IMR-90 (cell line): ENCODE results near the gene INSR. TPM values are rescaled to one million over a fixed set of nuclear protein-coding genes. Genes with fewer than 3 reads are reported as not detected.

Experiments used
- ATAC-seq: fragments of 200-7000 bp; cut with Tn5 transposase; 2 replicates; pipeline ENCODE4 v1.9.1; 2020; ENCODE audit warnings: low read depth, mild to moderate bottlenecking, moderate library complexity
- BruUV-seq: library from RNA; stranded (reverse); fragments of 400-500 nt; replicated peaks from 2 replicates; lab custom pipeline; 2021; lab: Mats Ljungman, UMichigan
- CTCF ChIA-PET: fragments of 300-600 bp; formaldehyde crosslinking; extraction: SDS; loops from one replicate; lab custom pipeline; 2021; ENCODE audit warnings: antibody characterized with exemption; lab: Yijun Ruan, JAX
- POLR2A ChIA-PET: fragments of 300-600 bp; sonication (Branson Sonifier 250); formaldehyde crosslinking; loops from one replicate; lab custom pipeline; 2022; ENCODE audit warnings: antibody characterized with exemption; ENCODE audit not compliant: unreplicated experiment; lab: Charles Lee
- DNase-seq: peaks from one replicate; pipeline ENCODE4 v3.0.0; 2013
- H2AFZ ChIP-seq: replicated peaks from 2 replicates; pipeline ENCODE3; 2013; ENCODE audit warnings: low read length, mild to moderate bottlenecking; ENCODE audit not compliant: poor library complexity
- H2AK5ac ChIP-seq: 2 replicates; pipeline ENCODE4 v1.6.1; 2013; ENCODE audit warnings: low read depth, low read length, inconsistent platforms
- H2AK9ac ChIP-seq: replicated peaks from 2 replicates; pipeline ENCODE3; 2013; ENCODE audit warnings: mild to moderate bottlenecking, low read depth, low read length, moderate library complexity; ENCODE audit not compliant: poor library complexity
- H2BK120ac ChIP-seq: 2 replicates; pipeline ENCODE4 v1.6.1; 2013; ENCODE audit warnings: low read depth, low read length, inconsistent platforms
- H2BK15ac ChIP-seq: 3 replicates; pipeline ENCODE4 v1.6.1; 2013; ENCODE audit warnings: low read depth, low read length, inconsistent platforms
- H2BK20ac ChIP-seq: 2 replicates; pipeline ENCODE4 v1.6.1; 2013; ENCODE audit warnings: low read depth, mild to moderate bottlenecking, inconsistent platforms, low read length, moderate library complexity
- H2BK5ac ChIP-seq: 2 replicates; pipeline ENCODE4 v1.6.1; 2013; ENCODE audit warnings: mild to moderate bottlenecking, low read depth, low read length, inconsistent platforms; ENCODE audit not compliant: poor library complexity, severe bottlenecking
- H3K14ac ChIP-seq: replicated peaks from 2 replicates; pipeline ENCODE4 v1.6.1; 2013; ENCODE audit warnings: low read depth, low read length, inconsistent platforms
- H3K18ac ChIP-seq: 2 replicates; pipeline ENCODE4 v1.6.1; 2013; ENCODE audit warnings: low read depth, low read length, control low read depth
- H3K23ac ChIP-seq: 2 replicates; pipeline ENCODE4 v1.6.1; 2013; ENCODE audit warnings: low read depth, low read length, inconsistent platforms
- H3K27ac ChIP-seq: 2 replicates; pipeline ENCODE4 v1.5.1; 2013; ENCODE audit warnings: mild to moderate bottlenecking, control low read depth, low read length; ENCODE audit not compliant: insufficient read depth
- H3K27me3 ChIP-seq: 2 replicates; pipeline ENCODE4 v1.6.1; 2013; ENCODE audit warnings: low read length; ENCODE audit not compliant: control insufficient read depth, insufficient read depth
- H3K36me3 ChIP-seq: 2 replicates; pipeline ENCODE4 v1.6.1; 2013; ENCODE audit warnings: low read length, mixed read lengths; ENCODE audit not compliant: control insufficient read depth, insufficient read depth
- H3K4ac ChIP-seq: 2 replicates; pipeline ENCODE4 v1.6.1; 2013; ENCODE audit warnings: low read depth, low read length, inconsistent platforms
- H3K4me1 ChIP-seq: 2 replicates; pipeline ENCODE4 v1.6.1; 2013; ENCODE audit warnings: low read length, mixed read lengths; ENCODE audit not compliant: control insufficient read depth, insufficient read depth
- H3K4me2 ChIP-seq: 2 replicates; pipeline ENCODE4 v1.6.1; 2013; ENCODE audit warnings: low read depth, mild to moderate bottlenecking, control low read depth, low read length, moderate library complexity
- H3K4me3 ChIP-seq: 2 replicates; pipeline ENCODE4 v1.5.1; 2013; ENCODE audit warnings: low read depth, mild to moderate bottlenecking, control low read depth, low read length, moderate library complexity; ENCODE audit not compliant: insufficient read depth
- H3K56ac ChIP-seq: 2 replicates; pipeline ENCODE4 v1.6.1; 2013; ENCODE audit warnings: low read length, inconsistent platforms; ENCODE audit not compliant: insufficient read depth; ENCODE audit errors: extremely low read depth
- H3K79me1 ChIP-seq, 2 experiments: 2 replicates each; pipeline ENCODE4 v1.6.1; 2013; ENCODE audit warnings: low read length in 2 of 2, inconsistent platforms in 1 of 2, low read depth in 1 of 2
- H3K9ac ChIP-seq: 2 replicates; pipeline ENCODE4 v1.6.1; 2013; ENCODE audit warnings: low read depth, low read length, control low read depth
- H3K9me1 ChIP-seq: 2 replicates; pipeline ENCODE4 v1.6.1; 2013; ENCODE audit warnings: low read length, inconsistent platforms; ENCODE audit not compliant: insufficient read depth
- H3K9me3 ChIP-seq: 2 replicates; pipeline ENCODE4 v1.6.1; 2013; ENCODE audit warnings: low read length; ENCODE audit not compliant: control insufficient read depth, insufficient read depth
- H4K20me1 ChIP-seq: 2 replicates; pipeline ENCODE4 v1.6.1; 2013; ENCODE audit warnings: low read length, inconsistent platforms; ENCODE audit not compliant: insufficient read depth
- H4K5ac ChIP-seq: 2 replicates; pipeline ENCODE4 v1.6.1; 2013; ENCODE audit warnings: mild to moderate bottlenecking, low read depth, low read length, control low read depth
- H4K8ac ChIP-seq, 2 experiments: 2 replicates each; pipeline ENCODE4 v1.6.1; 2013; ENCODE audit warnings: low read depth in 2 of 2, low read length in 2 of 2, control low read depth in 1 of 2, inconsistent platforms in 1 of 2
- H4K91ac ChIP-seq: 2 replicates; pipeline ENCODE4 v1.6.1; 2013; ENCODE audit warnings: low read depth, low read length, inconsistent platforms; ENCODE audit not compliant: insufficient read depth
- CHD1 ChIP-seq: IDR thresholded peaks from 2 replicates; pipeline ENCODE4 v1.6.1; 2012; ENCODE audit warnings: low read depth, low read length, improper control_type of control experiment
- MAZ ChIP-seq: IDR thresholded peaks from 2 replicates; pipeline ENCODE4 v1.6.1; 2012; ENCODE audit warnings: low read depth, mild to moderate bottlenecking, low read length, improper control_type of control experiment, moderate library complexity, borderline replicate concordance
- MXI1 ChIP-seq: IDR thresholded peaks from 2 replicates; pipeline ENCODE4 v1.6.1; 2012; ENCODE audit warnings: low read depth, mild to moderate bottlenecking, low read length, moderate library complexity, borderline replicate concordance
- RFX5 ChIP-seq: IDR thresholded peaks from 2 replicates; pipeline ENCODE4 v1.8.0; 2012; ENCODE audit warnings: low read depth, mild to moderate bottlenecking, low read length, moderate library complexity
- USF2 ChIP-seq: fragments of 150-350 bp; IDR thresholded peaks from 2 replicates; pipeline ENCODE4 v1.6.1; 2017; ENCODE audit warnings: mild to moderate bottlenecking, antibody characterized with exemption, low read length, low read depth
- WGBS, 2 experiments: methylation state at CpG; one replicate each; pipeline versions ENCODE4 v1.1.5 to v1.1.7; 2013; ENCODE audit warnings: missing lambda C conversion rate in 2 of 2; ENCODE audit not compliant: insufficient read length in 1 of 2; ENCODE audit errors: extremely low coverage in 2 of 2; 5-methylcytosine and 5-hydroxymethylcytosine counted together
- dilution Hi-C: fragments of 300-500 bp; cut with HindIII; formaldehyde crosslinking; loops from one replicate; pipeline ENCODE4 v1.14.3; 2018; ENCODE audit warnings: low sequenced_read_pairs; ENCODE audit not compliant: unreplicated experiment
- in situ Hi-C: fragments of 300-500 bp; cut with MboI; formaldehyde crosslinking; loops from 3 replicates; pipeline ENCODE4 v1.14.3; 2019; ENCODE audit warnings: low sequenced_read_pairs, inconsistent platforms, mixed read lengths
- intact Hi-C: fragments of 100-400 bp; cut with micrococcal nuclease; formaldehyde crosslinking; loops from 2 replicates; pipeline ENCODE4 v1.10.0; 2022
- polyA plus RNA-seq, 3 experiments: library from polyadenylated mRNA; depleted of rRNA; stranded (reverse); fragments of >200 nt; gene quantifications; 2 replicates each; pipeline ENCODE4 v1.2.3, GENCODE V29; 2012; ENCODE audit warnings: low replicate concordance in 1 of 3
- total RNA-seq: library from RNA; depleted of rRNA; stranded (reverse); fragments of >200 nt; gene quantifications from 2 replicates; pipeline ENCODE4 v1.2.3, GENCODE V29; 2012

INSR gene
- total and polyA plus RNA-seq, 2 of the 4 experiments (the other 2 are of a cell fraction), result 2.8 to 7.9 TPM

DNA sequence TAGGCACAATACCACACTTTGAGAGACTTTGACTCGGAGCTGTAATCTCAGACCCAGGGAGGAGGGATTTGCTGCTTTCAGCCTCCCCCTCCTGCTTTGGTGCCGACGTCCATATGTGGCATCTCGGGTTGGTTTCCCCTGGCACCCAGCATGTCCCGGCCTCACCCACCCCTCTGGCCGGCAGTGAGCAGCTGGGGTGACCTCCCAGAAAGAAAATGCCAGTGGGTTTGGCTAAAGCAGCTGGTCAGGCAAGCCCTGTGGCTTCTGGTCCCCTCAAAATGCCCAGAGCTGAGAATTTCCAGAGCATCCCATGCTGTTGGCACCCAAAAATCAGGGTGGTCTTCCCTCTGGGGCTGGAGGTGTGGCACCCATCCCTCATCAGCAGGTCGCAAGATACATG is 34.1 kb downstream of the INSR start:
- H3K56ac ChIP-seq, result no peak overlapping the region
- no peak for DNase-seq
- TF ChIP-seq MAZ, result no peak
- no peak for TF ChIP-seq MXI1
- no peak for TF ChIP-seq RFX5
- no peak for TF ChIP-seq USF2
- TF ChIP-seq CHD1, result no peak
- H4K91ac ChIP-seq, result no peak overlapping the region
- H4K5ac ChIP-seq, result no peak overlapping the region
- peaks cover 2% of the 10 kb centered on the region; the same call in 1 of the 2 replicates for H3K4me1 ChIP-seq
- H2BK20ac ChIP-seq, result no peak overlapping the region
- BruUV-seq, result no TSS peak
- no peaks in the 10 kb centered on the region for H4K20me1 ChIP-seq
- no peak overlapping the region for H4K8ac ChIP-seq
- H3K27me3 ChIP-seq, result no peaks in the 10 kb centered on the region
- no peak overlapping the region for H2AK9ac ChIP-seq
- ATAC-seq, result no peak
- H2BK5ac ChIP-seq, result no peak overlapping the region
- H3K14ac ChIP-seq, result no peak overlapping the region
- intact Hi-C loops, result no loop called here
- H3K36me3 ChIP-seq, result no peaks in the 10 kb centered on the region
- dilution Hi-C loops, result no loop called here
- no peak overlapping the region for H3K18ac ChIP-seq
- in situ Hi-C loops, result no loop called here
- no peak overlapping the region for H3K4ac ChIP-seq
- H3K79me1 ChIP-seq, result no peaks in the 10 kb centered on the region
- H2BK120ac ChIP-seq, result no peak overlapping the region
- no peak overlapping the region for H2AK5ac ChIP-seq
- 83% methylated on average over 1 of the region's 7 CpGs; no CpG with 5 or more reads in 1 of the 2 experiments for WGBS, 2 experiments
- ChIA-PET POLR2A (no interaction called here), CTCF (no interaction called here)
- no peaks in the 10 kb centered on the region for H3K9me3 ChIP-seq
- H3K9ac ChIP-seq, result no peak overlapping the region
- H3K27ac ChIP-seq, result no peak overlapping the region
- no peak overlapping the region for H3K23ac ChIP-seq
- no peak overlapping the region for H2BK15ac ChIP-seq
- H3K9me1 ChIP-seq, result no peaks in the 10 kb centered on the region
- H3K4me3 ChIP-seq, result no peak overlapping the region
- no peak overlapping the region for H2AFZ ChIP-seq
- H3K4me2 ChIP-seq, result no peak overlapping the region
